Pancreas (tissue), 10 donors: Measurements from ENCODE around the gene CEP72. TPM values are rescaled to one million over a fixed set of nuclear protein-coding genes. Genes with fewer than 3 reads are reported as not detected.
"Not testable (repeated sequence)": the region's sequence is repeated elsewhere in the genome, so short reads cannot be mapped to it uniquely, and the experiment has no call there.

Experiments
- ATAC-seq, 4 donors: fragments of 200-7000 bp; cut with Tn5 transposase; one replicate each; pipeline versions ENCODE4 v1.8.0 to v1.9.1; 2020; ENCODE audit warnings: mild to moderate bottlenecking in 4 of 4, moderate library complexity in 4 of 4
- DNase-seq, 6 donors: peaks; one replicate each; pipeline ENCODE4 v3.0.0-alpha.2; 2020
- FAIRE-seq: peaks from 2 replicates; lab custom pipeline; 2012; peaks lifted over from hg19 to GRCh38; lab: Jason Lieb, UNC
- H3K27ac ChIP-seq, 4 donors: fragments of 200-600 bp; sonication (generic); 1 replicate in 3 of 4; 2 replicates in 1 of 4; pipeline versions ENCODE4 v1.5.0 to v1.8.0; 2020
- H3K27me3 ChIP-seq, 4 donors: fragments of 200-600 bp; one replicate each; pipeline ENCODE4 v1.8.0; 2021
- H3K36me3 ChIP-seq, 3 donors: fragments of 200-600 bp; sonication (generic) in 1 of 3; one replicate each; pipeline versions ENCODE4 v1.5.0 to v1.8.0; 2020 to 2021
- H3K4me1 ChIP-seq, 3 donors: fragments of 200-600 bp; one replicate each; pipeline ENCODE4 v1.8.0; 2021
- H3K4me3 ChIP-seq, 4 donors: fragments of 200-600 bp; sonication (generic) in 2 of 4; one replicate each; pipeline versions ENCODE4 v1.5.0 to v1.8.0; 2020 to 2021
- H3K9me3 ChIP-seq, 4 donors: fragments of 200-600 bp; one replicate each; pipeline ENCODE4 v1.8.0; 2021
- CTCF ChIP-seq, 4 donors: fragments of 200-600 bp; sonication (generic) in 3 of 4; IDR thresholded peaks; one replicate each; pipeline versions ENCODE4 v1.5.0 to v1.8.0; 2021; ENCODE audit warnings: antibody characterized with exemption in 4 of 4
- WGBS, 2 donors: extraction: QIAGEN DNeasy Blood & Tissue Kit; methylation state at CpG; one replicate each; pipeline ENCODE4 v1.1.7; 2013; 5-methylcytosine and 5-hydroxymethylcytosine counted together
- intact Hi-C, 3 donors: fragments of 100-400 bp; cut with DNase I; formaldehyde crosslinking; loops; one replicate each; pipeline versions ENCODE4 v1.11.1 to v1.14.2; 2022
- polyA plus RNA-seq, 2 donors: library from polyadenylated mRNA; stranded (reverse); fragments of 200-250 nt; gene quantifications; one replicate each; pipeline ENCODE4 v1.2.3, GENCODE V29; 2013
- total RNA-seq, 6 donors: library from RNA; stranded (reverse); fragmentation: NEBNext Ultra II Directional in 4 of 6; extraction: Animal tissue kit (Norgen Biotek cat#: 25700) in 4 of 6; gene quantifications; one replicate each; pipeline versions ENCODE4 v1.2.1 to v1.2.4, GENCODE V29; 2021 to 2023
- donor health status: healthy with polysubstance abuse.
- donor health status: DM: no; HTN: no; CAD: no; lungs with moderate emphysema.
- donor health status: DM: no; HTN: no; CAD: no.
- donor health status: control.
- donor health status: control.
- donor health status: Bipolar disorder and iron deficiency.
- donor health status: DM: yes; HTN: yes; CAD: no.
- donor health status: DM: no; HTN: no; CAD: no.
- donor health status: DM: no; HTN: no; CAD: no.
- donor health status: DM: yes; HTN: yes; CAD: no.

Gene CEP72
- total and polyA plus RNA-seq, 8 donors, result 3.5 to 7.5 (median 4.6) TPM

- ATAC-seq, H3K27ac ChIP-seq, H3K36me3 ChIP-seq, FAIRE-seq, H3K4me1 ChIP-seq, H3K4me3 ChIP-seq, H3K9me3 ChIP-seq, H3K27me3 ChIP-seq: not testable (repeated sequence)
- peak in 2 of 6 donors; percentile 14 to 55 for DNase-seq
- intact Hi-C loops, result loop anchor here in 1 of 3 donors (10.0 kb wide), 1 partner anchor 92 kb away; no protein-coding TSS in a partner anchor
- WGBS, 2 donors, result 89 to 90% methylated on average over 17 of the region's 17 CpGs
Measured at GRCh38 chr5:682651-683358, 70.7 kb downstream of the CEP72 start.

GRCh38 chr5:683551-684481, 71.7 kb downstream of the CEP72 start:
- Histone ChIP-seq H3K27ac (no peak overlapping the region), H3K36me3 (no peaks in the 10 kb centered on the region), H3K4me3 (no peak overlapping the region), H3K27me3 (no peaks in the 10 kb centered on the region), H3K4me1 (no peaks in the 10 kb centered on the region), H3K9me3 (no peaks in the 10 kb centered on the region)
- 83 to 87% methylated on average over 30 of the region's 30 CpGs for WGBS, 2 donors
- TF ChIP-seq CTCF (IDR thresholded peaks at IDR 0.05), result no peak
- peak in 3 of 6 donors; percentile 13 to 62 (median 21) for DNase-seq
- intact Hi-C loops, result loop anchor here in 1 of 3 donors (10.0 kb wide), 1 partner anchor 91 kb away; no protein-coding TSS in a partner anchor
- ATAC-seq, result no peak
- FAIRE-seq, result no peak

GRCh38 chr5:684751-685216, 72.6 kb downstream of the CEP72 start:
- Histone ChIP-seq H3K4me1 (no peaks in the 10 kb centered on the region), H3K4me3 (no peak overlapping the region), H3K36me3 (no peaks in the 10 kb centered on the region), H3K27ac (no peak overlapping the region), H3K27me3 (no peaks in the 10 kb centered on the region), H3K9me3 (no peaks in the 10 kb centered on the region)
- ATAC-seq (no peak), FAIRE-seq (no peak), DNase-seq (peak in 3 of 6 donors; percentile 24 to 74 (median 50))
- intact Hi-C loops, result loop anchor here in 1 of 3 donors (10.0 kb wide), 1 partner anchor 90 kb away; no protein-coding TSS in a partner anchor
- WGBS, 2 donors, result 85 to 89% methylated on average over 17 of the region's 17 CpGs
- TF ChIP-seq CTCF (IDR thresholded peaks at IDR 0.05), result no peak

GRCh38 chr5:685262-686171, 73.4 kb downstream of the CEP72 start:
- TF ChIP-seq CTCF (IDR thresholded peaks at IDR 0.05), result no peak
- FAIRE-seq (no peak), DNase-seq (peak in 3 of 6 donors; percentile 16 to 54 (median 46)), ATAC-seq (no peak)
- intact Hi-C loops, result loop anchor here in 1 of 3 donors (10.0 kb wide), 1 partner anchor 89 kb away; no protein-coding TSS in a partner anchor
- Histone ChIP-seq H3K9me3 (no peaks in the 10 kb centered on the region), H3K27me3 (no peaks in the 10 kb centered on the region), H3K36me3 (no peaks in the 10 kb centered on the region), H3K27ac (no peak overlapping the region), H3K4me1 (no peaks in the 10 kb centered on the region), H3K4me3 (no peak overlapping the region)
- WGBS, 2 donors, result 89 to 90% methylated on average over 24 of the region's 24 CpGs

- intact Hi-C loops, result loop anchor here in 1 of 3 donors (10.0 kb wide), 1 partner anchor 89 kb away; no protein-coding TSS in a partner anchor
- not testable (repeated sequence) for H3K4me1 ChIP-seq, H3K27me3 ChIP-seq, H3K27ac ChIP-seq, H3K36me3 ChIP-seq, H3K9me3 ChIP-seq, ATAC-seq, FAIRE-seq, H3K4me3 ChIP-seq
- 92 to 99% methylated on average over 9 to 12 of the region's 12 CpGs for WGBS, 2 donors
- peak in 1 of 6 donors; percentile 12 for DNase-seq
Measured at GRCh38 chr5:686172-686523, 74.0 kb downstream of the CEP72 start.

- not testable (repeated sequence) for H3K27ac ChIP-seq, H3K36me3 ChIP-seq, ATAC-seq, H3K9me3 ChIP-seq, DNase-seq, FAIRE-seq, H3K27me3 ChIP-seq, H3K4me3 ChIP-seq, H3K4me1 ChIP-seq
- WGBS, 2 donors, result 87 to 96% methylated on average over 3 to 12 of the region's 12 CpGs
- intact Hi-C loops, result loop anchor here in 1 of 3 donors (10.0 kb wide), 1 partner anchor 88 kb away; no protein-coding TSS in a partner anchor
Measured at GRCh38 chr5:686936-687335, 74.8 kb downstream of the CEP72 start.

- not testable (repeated sequence) for H3K27me3 ChIP-seq, ATAC-seq, FAIRE-seq, H3K9me3 ChIP-seq, H3K27ac ChIP-seq, H3K4me1 ChIP-seq, H3K4me3 ChIP-seq, H3K36me3 ChIP-seq
- DNase-seq, result peak in 2 of 6 donors; percentile 44 to 47
- WGBS, 2 donors, result 76 to 77% methylated on average over 16 to 18 of the region's 30 CpGs
- intact Hi-C loops, result loop anchor here in 1 of 3 donors (10.0 kb wide), 1 partner anchor 86 kb away; no protein-coding TSS in a partner anchor
Measured at GRCh38 chr5:688348-689010, 76.3 kb downstream of the CEP72 start.
